Measurements from ENCODE around the gene HSF4.

HSF4 gene

DNA sequence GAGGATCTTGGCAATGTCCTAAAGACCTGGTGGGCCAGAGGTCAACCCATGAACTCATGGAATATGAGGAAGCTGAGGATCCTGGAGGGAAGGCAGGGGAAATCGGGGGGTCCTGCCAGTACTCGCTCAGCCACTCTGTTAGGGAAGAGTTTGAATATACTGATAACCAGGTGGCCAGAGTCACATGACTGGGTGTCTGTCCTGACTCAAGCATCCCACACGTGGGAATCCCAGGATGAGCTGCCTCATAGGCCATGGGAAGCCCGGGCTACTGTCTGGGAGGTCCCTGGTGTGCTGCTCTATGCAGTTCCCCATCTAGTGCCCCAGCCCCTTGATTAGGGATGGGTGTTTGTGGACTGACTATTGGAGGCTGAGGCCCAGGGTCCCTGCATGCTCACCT lies 23.8 kb downstream of the HSF4 start:
- H3K27me3 Mint-ChIP-seq: no peaks in the 10 kb centered on the region
- H3K9me3 Mint-ChIP-seq: no peaks in the 10 kb centered on the region
- ATAC-seq (replicated peaks) (no peak), DNase-seq (no peak)
- H3K4me1 Mint-ChIP-seq (ENCODE audit: low read depth in 2 of 2): peaks cover 23 to 28% of the 10 kb centered on the region in 2 donors
- H3K27ac Mint-ChIP-seq: no peak overlapping the region
- no peak overlapping the region for H3K4me3 Mint-ChIP-seq
- H3K36me3 Mint-ChIP-seq (ENCODE audit: insufficient read depth): peaks cover 19% of the 10 kb centered on the region

DNA sequence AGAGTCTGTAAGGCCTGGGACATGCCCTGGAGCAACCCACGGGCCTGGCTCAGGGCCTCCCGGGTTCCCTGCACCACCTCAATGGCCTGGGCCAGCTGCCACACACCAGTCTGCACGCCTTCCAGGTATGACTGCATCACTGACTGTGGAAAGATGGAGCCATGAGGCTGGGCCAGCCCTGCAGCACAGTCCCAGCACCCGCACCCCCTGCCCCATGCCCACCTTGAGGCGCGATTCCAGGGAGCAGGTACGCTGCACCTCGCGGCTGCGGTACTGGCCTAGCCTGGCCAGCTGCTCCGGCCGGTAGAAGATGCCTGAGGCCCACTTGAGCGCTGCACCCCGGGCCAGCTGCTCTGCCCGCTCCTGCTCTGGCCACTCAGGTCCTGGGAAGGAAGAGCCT lies 24.3 kb downstream of the HSF4 start:
- no peak for DNase-seq
- Mint-ChIP-seq H3K27ac (no peak overlapping the region), H3K4me1 (ENCODE audit: low read depth in 2 of 2) (peaks cover 28 to 32% of the 10 kb centered on the region in 2 donors), H3K4me3 (no peak overlapping the region), H3K36me3 (ENCODE audit: insufficient read depth) (peaks cover 22% of the 10 kb centered on the region), H3K9me3 (no peaks in the 10 kb centered on the region), H3K27me3 (no peaks in the 10 kb centered on the region)
- ATAC-seq (replicated peaks): no peak

DNA sequence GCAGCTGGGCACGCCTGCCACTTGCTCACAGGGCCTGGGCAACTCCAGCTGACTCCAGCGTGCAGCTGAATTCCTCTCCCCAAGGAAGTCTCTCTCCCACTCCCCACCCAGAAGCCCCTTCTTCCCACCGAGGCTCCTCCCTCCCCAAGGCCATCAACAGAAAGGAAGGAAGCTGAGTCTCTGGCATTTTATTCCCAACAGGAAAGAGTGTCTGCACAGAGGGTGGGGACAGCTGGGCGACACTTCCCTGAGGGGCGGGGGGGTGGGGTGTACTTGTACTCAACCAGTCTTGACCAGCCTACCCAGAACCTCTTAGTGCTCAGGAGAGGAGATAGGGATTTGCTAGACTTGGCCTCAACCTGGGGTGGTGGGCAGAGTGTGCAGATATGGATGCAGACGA lies 25.5 kb downstream of the HSF4 start, which contains the start of gene EXOC3L1:
EXOC3L1 (minus strand) TSS at position 96 of the 400 bp plus-strand sequence. CDS start 460 bp downstream, outside the sequence.
- Mint-ChIP-seq H3K9me3 (no peaks in the 10 kb centered on the region), H3K36me3 (ENCODE audit: insufficient read depth) (peaks cover 28% of the 10 kb centered on the region), H3K27me3 (no peaks in the 10 kb centered on the region), H3K4me1 (ENCODE audit: low read depth in 2 of 2) (peaks cover 31 to 32% of the 10 kb centered on the region in 2 donors), H3K27ac (no peak within 1 kb of the TSS), H3K4me3 (no peak within 1 kb of the TSS)
- no peak for DNase-seq
- ATAC-seq (replicated peaks): no peak

DNA sequence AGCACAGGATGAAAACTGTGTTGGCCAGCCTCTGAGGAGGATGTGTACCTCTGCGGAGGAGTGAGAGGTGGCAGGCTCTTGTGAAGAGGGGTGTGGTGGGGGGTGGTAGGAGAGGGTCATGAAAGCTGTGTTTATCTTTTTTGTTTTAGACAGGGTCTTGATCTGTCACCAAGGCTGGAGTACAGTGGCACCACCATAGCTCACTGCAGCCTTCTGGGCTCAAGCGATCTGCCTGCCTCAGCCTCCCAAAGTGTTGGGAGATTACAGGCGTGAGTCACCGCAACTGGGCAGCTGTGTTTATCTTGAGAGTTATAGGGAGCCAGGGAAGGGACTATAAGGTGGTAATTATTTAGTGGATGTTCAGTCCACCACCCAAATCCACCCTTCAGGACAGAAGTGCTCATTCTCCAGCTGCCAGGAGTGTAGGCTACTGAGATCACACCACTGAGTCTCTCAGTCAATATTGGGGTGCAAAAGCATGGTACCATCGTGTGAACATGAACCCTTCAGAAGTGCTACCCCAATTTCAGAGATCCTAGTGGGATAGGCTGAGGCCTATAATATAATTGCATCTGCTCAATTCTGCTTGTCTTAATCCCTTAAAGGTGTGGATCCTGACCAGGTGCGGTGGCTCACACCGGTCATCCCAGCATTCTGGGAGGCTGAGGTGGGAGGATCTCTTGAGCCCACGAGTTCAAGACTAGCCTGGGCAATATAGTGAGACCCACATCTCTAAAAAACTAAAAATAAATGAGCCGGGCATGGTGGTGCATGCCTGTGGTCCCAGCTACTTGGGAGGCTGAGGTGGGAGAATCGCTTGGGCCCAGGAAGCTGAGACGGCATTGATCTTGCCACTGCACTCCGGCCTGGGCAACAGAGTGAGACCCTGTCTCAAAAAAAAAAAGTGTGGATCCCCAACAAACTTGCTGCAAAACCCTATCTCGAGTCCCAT lies 26.2 kb downstream of the HSF4 start:
- Mint-ChIP-seq H3K9me3 (no peaks in the 10 kb centered on the region), H3K4me1 (ENCODE audit: low read depth in 2 of 2) (peaks cover 26 to 28% of the 10 kb centered on the region in 2 donors), H3K36me3 (ENCODE audit: insufficient read depth) (peaks cover 27% of the 10 kb centered on the region), H3K4me3 (peak overlapping the region; percentile 84 to 89), H3K27ac (peak overlapping the region in 1 of 2 donors; percentile 94), H3K27me3 (no peaks in the 10 kb centered on the region)
- DNase-seq (no peak), ATAC-seq (replicated peaks) (no peak)

DNA sequence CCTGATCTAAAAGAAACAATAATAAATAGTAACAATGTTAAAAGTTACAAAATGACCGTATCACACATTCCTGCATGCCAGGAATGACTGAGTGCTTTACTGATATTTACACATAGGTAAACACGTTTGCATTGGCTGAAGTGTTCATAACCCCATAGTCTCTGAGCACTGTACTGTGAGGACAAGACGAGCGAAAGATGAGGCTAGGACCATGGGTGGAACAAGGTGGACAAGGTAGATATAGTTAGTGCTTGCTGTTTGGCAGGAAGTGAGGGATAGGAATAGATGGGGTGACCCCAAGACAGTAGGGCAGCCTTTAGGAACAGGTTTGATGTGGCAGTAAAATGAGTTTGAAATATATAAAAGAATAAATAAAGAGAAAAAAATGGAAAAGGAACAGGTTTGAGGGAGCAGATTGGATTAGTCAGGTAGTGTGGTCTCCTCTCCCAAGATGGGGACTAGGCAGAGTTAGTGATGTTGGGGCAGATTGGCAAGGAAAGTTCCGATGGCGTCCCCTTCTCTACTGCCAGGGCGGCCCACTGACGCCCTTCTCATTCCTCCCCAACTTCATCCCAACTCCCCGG lies 27.0 kb downstream of the HSF4 start:
- Mint-ChIP-seq H3K4me1 (ENCODE audit: low read depth in 2 of 2) (peaks cover 32 to 36% of the 10 kb centered on the region in 2 donors), H3K27me3 (no peaks in the 10 kb centered on the region), H3K4me3 (peak overlapping the region; percentile 84 to 89), H3K36me3 (ENCODE audit: insufficient read depth) (peaks cover 32% of the 10 kb centered on the region), H3K27ac (peak overlapping the region; percentile 89 to 94), H3K9me3 (no peaks in the 10 kb centered on the region)
- DNase-seq (no peak), ATAC-seq (replicated peaks) (peak; percentile 3)

DNA sequence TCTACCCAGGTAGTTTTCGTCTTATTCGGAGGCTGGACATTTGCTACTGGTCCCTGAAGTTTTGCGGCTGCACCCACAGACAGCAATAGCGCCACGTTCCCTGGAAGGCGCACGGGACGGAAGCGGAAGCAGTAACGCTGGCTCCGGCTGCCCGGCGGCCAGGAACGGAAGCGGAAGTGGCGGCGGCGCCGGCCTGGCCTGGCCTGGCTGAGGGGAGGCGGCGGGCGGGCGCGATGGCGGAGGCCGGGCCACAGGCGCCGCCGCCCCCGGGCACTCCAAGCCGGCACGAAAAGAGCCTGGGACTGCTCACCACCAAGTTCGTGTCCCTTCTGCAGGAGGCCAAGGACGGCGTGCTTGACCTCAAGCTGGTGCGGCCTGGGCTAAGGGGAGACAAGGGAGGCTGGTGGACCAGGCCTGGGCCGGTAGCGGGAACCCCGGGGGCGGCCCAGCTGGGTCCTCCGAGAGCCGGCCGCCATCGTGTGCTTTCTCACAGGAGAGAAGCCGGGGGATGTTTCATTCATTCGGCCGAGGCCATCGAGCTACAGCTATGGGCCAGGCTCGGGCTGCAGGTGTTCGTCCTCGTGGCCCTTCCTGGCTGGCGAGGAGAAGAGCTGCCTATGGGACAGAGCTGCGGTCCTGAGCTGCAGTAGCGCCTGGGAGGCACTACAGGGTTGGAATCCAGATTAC lies 27.6 kb downstream of the HSF4 start, which contains the start of gene E2F4:
E2F4 (plus strand) TSS at position 161 of the 687 bp plus-strand sequence; CDS start at position 234, 73 bp downstream.
- Mint-ChIP-seq H3K36me3 (ENCODE audit: insufficient read depth) (peaks cover 33% of the 10 kb centered on the region), H3K4me3 (peak within 1 kb of the TSS; percentile 84 to 89), H3K4me1 (ENCODE audit: low read depth in 2 of 2) (peaks cover 37 to 41% of the 10 kb centered on the region in 2 donors), H3K27ac (peak within 1 kb of the TSS; percentile 89 to 94), H3K27me3 (no peaks in the 10 kb centered on the region), H3K9me3 (no peaks in the 10 kb centered on the region)
- DNase-seq: peak; percentile 83 to 85 (median 84)
- peak; percentile 97 for ATAC-seq (replicated peaks)

DNA sequence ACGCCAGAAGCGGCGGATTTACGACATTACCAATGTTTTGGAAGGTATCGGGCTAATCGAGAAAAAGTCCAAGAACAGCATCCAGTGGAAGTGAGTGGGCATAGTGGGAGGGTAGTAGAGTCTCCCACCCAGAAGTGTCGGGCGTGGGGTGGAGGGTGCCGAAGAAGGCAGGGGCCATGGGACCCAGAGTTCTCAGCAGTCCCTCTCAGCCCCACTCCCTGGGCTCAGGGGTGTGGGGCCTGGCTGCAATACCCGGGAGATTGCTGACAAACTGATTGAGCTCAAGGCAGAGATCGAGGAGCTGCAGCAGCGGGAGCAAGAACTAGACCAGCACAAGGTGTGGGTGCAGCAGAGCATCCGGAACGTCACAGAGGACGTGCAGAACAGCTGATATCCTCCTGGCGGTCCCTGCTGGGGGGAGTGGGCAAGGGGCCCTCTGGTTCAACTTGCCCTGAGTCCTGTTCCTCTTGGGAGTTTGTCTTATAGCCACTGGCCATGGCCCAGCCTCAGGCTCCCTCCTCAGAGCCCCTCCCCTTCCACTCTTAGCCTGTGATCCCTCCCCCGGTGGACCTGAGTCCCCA lies 28.3 kb downstream of the HSF4 start:
- DNase-seq (no peak), ATAC-seq (replicated peaks) (peak; percentile 45)
- H3K4me1 Mint-ChIP-seq (ENCODE audit: low read depth in 2 of 2): peaks cover 37 to 41% of the 10 kb centered on the region in 2 donors
- no peaks in the 10 kb centered on the region for H3K9me3 Mint-ChIP-seq
- peaks cover 35% of the 10 kb centered on the region for H3K36me3 Mint-ChIP-seq (ENCODE audit: insufficient read depth)
- no peaks in the 10 kb centered on the region for H3K27me3 Mint-ChIP-seq
- peak overlapping the region; percentile 89 to 94 for H3K27ac Mint-ChIP-seq
- peak overlapping the region; percentile 84 to 89 for H3K4me3 Mint-ChIP-seq

DNA sequence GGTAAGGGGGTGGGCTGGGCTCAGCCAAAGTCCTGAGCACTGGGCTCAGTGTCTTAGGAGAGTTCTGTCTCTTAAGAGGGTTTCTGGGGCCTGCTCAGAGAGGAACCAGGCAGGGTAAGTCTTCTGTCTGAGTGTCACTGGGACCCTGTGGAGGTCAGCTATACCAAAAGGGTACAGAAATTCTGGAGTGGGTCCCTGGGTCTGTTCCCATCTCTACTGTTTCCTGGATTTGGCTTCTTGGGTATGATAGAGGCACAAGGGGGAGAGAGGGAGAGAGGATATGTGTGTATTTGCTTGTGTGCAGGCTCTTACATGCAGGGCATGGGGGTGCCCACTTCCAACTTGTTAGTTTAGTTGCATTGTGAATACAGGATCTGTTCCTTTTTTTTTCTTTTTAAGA lies 29.0 kb downstream of the HSF4 start:
- peaks cover 42% of the 10 kb centered on the region for H3K36me3 Mint-ChIP-seq (ENCODE audit: insufficient read depth)
- peaks cover 41 to 42% of the 10 kb centered on the region in 2 donors for H3K4me1 Mint-ChIP-seq (ENCODE audit: low read depth in 2 of 2)
- ATAC-seq (replicated peaks) (no peak), DNase-seq (no peak)
- peak overlapping the region; percentile 84 to 89 for H3K4me3 Mint-ChIP-seq
- no peaks in the 10 kb centered on the region for H3K27me3 Mint-ChIP-seq
- H3K27ac Mint-ChIP-seq: peak overlapping the region; percentile 89 to 94
- H3K9me3 Mint-ChIP-seq: no peaks in the 10 kb centered on the region

DNA sequence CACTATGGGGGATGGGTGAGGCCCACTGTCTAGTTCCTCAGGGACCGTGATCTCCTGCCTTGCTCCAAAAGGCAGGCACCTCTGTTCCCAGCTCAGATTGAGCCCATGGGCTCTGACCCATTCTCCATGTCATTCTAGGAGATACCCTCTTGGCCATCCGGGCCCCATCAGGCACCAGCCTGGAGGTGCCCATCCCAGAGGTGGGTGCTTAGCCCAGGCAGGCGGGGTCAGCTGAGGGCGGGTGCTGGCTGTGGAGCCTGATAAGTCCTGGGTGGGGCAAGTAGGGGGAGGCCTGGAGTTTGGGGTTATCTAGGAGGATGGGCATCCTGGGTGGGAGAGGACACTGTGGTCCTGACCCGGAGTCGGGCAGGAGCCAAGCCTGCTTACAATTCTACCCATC lies 29.7 kb downstream of the HSF4 start:
- H3K4me1 Mint-ChIP-seq (ENCODE audit: low read depth in 2 of 2): peaks cover 41 to 42% of the 10 kb centered on the region in 2 donors
- no peaks in the 10 kb centered on the region for H3K27me3 Mint-ChIP-seq
- peaks cover 43% of the 10 kb centered on the region for H3K36me3 Mint-ChIP-seq (ENCODE audit: insufficient read depth)
- ATAC-seq (replicated peaks) (no peak), DNase-seq (no peak)
- peak overlapping the region; percentile 84 to 89 for H3K4me3 Mint-ChIP-seq
- peak overlapping the region; percentile 89 to 94 for H3K27ac Mint-ChIP-seq
- H3K9me3 Mint-ChIP-seq: no peaks in the 10 kb centered on the region

DNA sequence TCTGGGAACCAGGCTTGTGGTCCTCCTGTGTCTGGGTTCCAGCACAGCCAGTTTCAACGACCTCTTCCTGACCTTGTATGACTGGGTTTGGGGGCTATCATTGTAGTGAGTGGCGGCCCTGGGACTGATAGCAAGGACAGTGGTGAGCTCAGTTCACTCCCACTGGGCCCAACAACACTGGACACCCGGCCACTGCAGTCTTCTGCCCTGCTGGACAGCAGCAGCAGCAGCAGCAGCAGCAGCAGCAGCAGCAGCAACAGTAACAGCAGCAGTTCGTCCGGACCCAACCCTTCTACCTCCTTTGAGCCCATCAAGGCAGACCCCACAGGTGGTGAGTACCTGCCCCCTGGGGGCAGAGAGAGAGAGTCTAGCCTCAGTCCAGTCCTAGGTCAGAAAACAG lies 31.1 kb downstream of the HSF4 start:
- no peaks in the 10 kb centered on the region for H3K27me3 Mint-ChIP-seq
- H3K27ac Mint-ChIP-seq: peak overlapping the region; percentile 74 to 79
- peaks cover 47% of the 10 kb centered on the region for H3K36me3 Mint-ChIP-seq (ENCODE audit: insufficient read depth)
- peaks cover 41 to 42% of the 10 kb centered on the region in 2 donors for H3K4me1 Mint-ChIP-seq (ENCODE audit: low read depth in 2 of 2)
- DNase-seq: no peak
- ATAC-seq (replicated peaks): no peak
- no peaks in the 10 kb centered on the region for H3K9me3 Mint-ChIP-seq
- no peak overlapping the region for H3K4me3 Mint-ChIP-seq

DNA sequence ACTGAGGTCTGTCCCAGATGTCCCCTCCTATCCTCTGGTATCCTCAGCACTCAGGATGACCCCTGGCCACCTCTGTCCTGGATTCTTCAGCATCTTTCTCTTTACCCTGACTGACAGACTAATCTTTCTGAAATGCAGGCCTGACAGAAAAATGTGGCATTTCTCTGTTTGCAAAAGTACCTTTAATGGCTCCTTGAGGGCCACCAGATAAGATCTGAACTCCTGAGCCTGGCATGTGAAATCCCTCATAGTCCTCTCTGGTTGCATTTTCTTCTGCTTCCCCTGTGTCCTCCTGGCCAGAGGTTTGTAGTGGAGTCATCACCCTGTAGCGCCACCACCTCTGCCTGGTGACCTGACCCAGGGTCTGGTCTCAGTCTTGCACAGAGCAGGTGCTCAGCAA lies 32.3 kb downstream of the HSF4 start:
- Mint-ChIP-seq H3K36me3 (ENCODE audit: insufficient read depth) (peaks cover 49% of the 10 kb centered on the region), H3K9me3 (no peaks in the 10 kb centered on the region), H3K27ac (peak overlapping the region; percentile 76 to 79), H3K27me3 (no peaks in the 10 kb centered on the region), H3K4me1 (ENCODE audit: low read depth in 2 of 2) (peaks cover 33 to 36% of the 10 kb centered on the region in 2 donors), H3K4me3 (peak overlapping the region in 1 of 2 donors; percentile 4)
- ATAC-seq (replicated peaks) (no peak), DNase-seq (no peak)

DNA sequence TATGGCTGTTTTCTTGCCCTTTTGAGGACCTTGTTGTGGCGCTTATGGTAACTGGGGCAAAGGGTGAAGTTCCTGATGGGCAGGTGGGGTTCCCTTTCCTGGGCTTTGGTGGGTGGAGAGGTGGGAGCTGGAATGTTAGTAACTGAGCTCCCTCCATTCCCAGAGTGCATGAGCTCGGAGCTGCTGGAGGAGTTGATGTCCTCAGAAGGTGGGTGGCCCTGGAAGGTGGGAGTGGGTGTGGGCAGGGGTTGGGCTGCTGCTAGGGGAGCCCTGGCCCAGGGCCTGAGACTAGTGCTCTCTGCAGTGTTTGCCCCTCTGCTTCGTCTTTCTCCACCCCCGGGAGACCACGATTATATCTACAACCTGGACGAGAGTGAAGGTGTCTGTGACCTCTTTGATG lies 33.2 kb downstream of the HSF4 start:
- Mint-ChIP-seq H3K4me3 (no peak overlapping the region), H3K27ac (no peak overlapping the region), H3K4me1 (ENCODE audit: low read depth in 2 of 2) (peaks cover 30 to 32% of the 10 kb centered on the region in 2 donors), H3K27me3 (no peaks in the 10 kb centered on the region), H3K36me3 (ENCODE audit: insufficient read depth) (peaks cover 49% of the 10 kb centered on the region), H3K9me3 (no peaks in the 10 kb centered on the region)
- no peak for DNase-seq
- no peak for ATAC-seq (replicated peaks)

DNA sequence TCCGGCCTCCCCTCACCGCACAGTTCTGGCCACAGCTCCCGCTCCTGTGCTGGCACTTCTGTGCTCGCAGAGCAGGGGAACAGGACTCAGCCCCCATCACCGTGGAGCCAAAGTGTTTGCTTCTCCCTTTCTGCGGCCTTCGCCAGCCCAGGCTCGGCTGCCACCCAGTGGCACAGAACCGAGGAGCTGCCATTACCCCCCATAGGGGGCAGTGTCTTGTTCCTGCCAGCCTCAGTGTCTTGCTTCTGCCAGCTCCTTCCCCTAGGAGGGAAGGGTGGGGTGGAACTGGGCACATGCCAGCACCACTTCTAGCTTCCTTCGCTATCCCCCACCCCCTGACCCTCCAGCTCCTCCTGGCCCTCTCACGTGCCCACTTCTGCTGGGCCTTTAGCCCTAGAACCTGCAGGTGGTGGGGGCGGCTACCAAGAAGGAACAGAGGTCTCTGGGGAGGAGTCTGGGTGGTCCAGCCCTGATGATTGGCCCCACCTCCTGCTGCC lies 33.7 kb downstream of the HSF4 start:
- Mint-ChIP-seq H3K9me3 (no peaks in the 10 kb centered on the region), H3K4me3 (no peak overlapping the region), H3K27me3 (no peaks in the 10 kb centered on the region), H3K4me1 (ENCODE audit: low read depth in 2 of 2) (peaks cover 25 to 26% of the 10 kb centered on the region in 2 donors), H3K36me3 (ENCODE audit: insufficient read depth) (peaks cover 45% of the 10 kb centered on the region), H3K27ac (no peak overlapping the region)
- DNase-seq (no peak), ATAC-seq (replicated peaks) (peak; percentile 43)

Measured in effector memory CD8-positive, alpha-beta T cell (primary cell).